Neuronal stem cell (in vitro differentiated cells): Measurements from ENCODE around the gene SDCCAG8.

Source experiments
- DNase-seq: peaks from one replicate; pipeline ENCODE4 v3.0.0-alpha.2; 2013; ENCODE audit warnings: low spot score
- H2AFZ ChIP-seq: one replicate; pipeline ENCODE4 v1.6.1; 2013; ENCODE audit warnings: mild to moderate bottlenecking, low read length, inconsistent platforms
- H2AK5ac ChIP-seq: 2 replicates; pipeline ENCODE4 v1.6.1; 2013; ENCODE audit warnings: low read depth, mild to moderate bottlenecking, inconsistent platforms, low read length, moderate library complexity, mixed read lengths
- H2BK120ac ChIP-seq: 2 replicates; pipeline ENCODE4 v1.6.1; 2013; ENCODE audit warnings: low read depth, mild to moderate bottlenecking, inconsistent platforms, low read length, moderate library complexity, mixed read lengths
- H2BK12ac ChIP-seq: one replicate; pipeline ENCODE4 v1.6.1; 2013; ENCODE audit warnings: low read length, inconsistent platforms
- H2BK15ac ChIP-seq: 2 replicates; pipeline ENCODE4 v1.6.1; 2013; ENCODE audit warnings: mild to moderate bottlenecking, low read length, inconsistent platforms, mixed read lengths
- H2BK5ac ChIP-seq: one replicate; pipeline ENCODE4 v1.6.1; 2013; ENCODE audit warnings: inconsistent platforms, mild to moderate bottlenecking, low read length, moderate library complexity
- H3K14ac ChIP-seq: one replicate; pipeline ENCODE4 v1.6.1; 2013; ENCODE audit warnings: low read length, inconsistent platforms
- H3K18ac ChIP-seq: 2 replicates; pipeline ENCODE4 v1.6.1; 2013; ENCODE audit warnings: low read length, inconsistent platforms
- H3K23ac ChIP-seq: 2 replicates; pipeline ENCODE4 v1.6.1; 2013; ENCODE audit warnings: low read depth, mild to moderate bottlenecking, mixed read lengths, low read length, inconsistent platforms; ENCODE audit not compliant: poor library complexity
- H3K27ac ChIP-seq: replicated peaks from 3 replicates; pipeline ENCODE4 v1.5.1; 2013; ENCODE audit warnings: low read length, inconsistent platforms
- H3K27me3 ChIP-seq, 3 experiments: 2 replicates each; pipeline ENCODE4 v1.6.1; 2013; ENCODE audit warnings: low read length in 3 of 3, mild to moderate bottlenecking in 2 of 3, inconsistent platforms in 1 of 3, low read depth in 1 of 3, mixed read lengths in 1 of 3, moderate library complexity in 1 of 3; ENCODE audit not compliant: control insufficient read depth in 3 of 3, insufficient read depth in 3 of 3
- H3K36me3 ChIP-seq, 2 donors: replicated peaks in 1 of 2; 2 replicates each; pipeline ENCODE4 v1.6.1; 2013; ENCODE audit warnings: low read length in 2 of 2; ENCODE audit not compliant: control insufficient read depth in 2 of 2, insufficient read depth in 2 of 2
- H3K4ac ChIP-seq: 2 replicates; pipeline ENCODE4 v1.6.1; 2013; ENCODE audit warnings: inconsistent platforms, mild to moderate bottlenecking, low read length, moderate library complexity
- H3K4me1 ChIP-seq, 2 donors: 1 replicate in 1 of 2; 2 replicates in 1 of 2; pipeline ENCODE4 v1.6.1; 2013; ENCODE audit warnings: low read length in 2 of 2, low read depth in 1 of 2; ENCODE audit not compliant: control insufficient read depth in 2 of 2, insufficient read depth in 1 of 2
- H3K4me2 ChIP-seq: one replicate; pipeline ENCODE4 v1.6.1; 2013; ENCODE audit warnings: mild to moderate bottlenecking, low read length, inconsistent platforms; ENCODE audit not compliant: insufficient read depth, poor library complexity, severe bottlenecking
- H3K4me3 ChIP-seq, 2 donors: 2 replicates each; pipeline ENCODE4 v1.5.1; 2013; ENCODE audit warnings: low read length in 2 of 2, mild to moderate bottlenecking in 2 of 2, inconsistent platforms in 1 of 2, moderate library complexity in 1 of 2
- H3K79me1 ChIP-seq: one replicate; pipeline ENCODE4 v1.6.1; 2013; ENCODE audit warnings: low read depth, mild to moderate bottlenecking, inconsistent platforms, low read length, moderate library complexity
- H3K9ac ChIP-seq: one replicate; pipeline ENCODE4 v1.6.1; 2013; ENCODE audit warnings: mild to moderate bottlenecking, low read depth, low read length, inconsistent platforms; ENCODE audit not compliant: poor library complexity
- H3K9me3 ChIP-seq, 2 donors: replicated peaks in 1 of 2; 2 replicates each; pipeline versions ENCODE3 to v1.6.1; 2013; ENCODE audit warnings: low read length in 2 of 2, mild to moderate bottlenecking in 2 of 2, inconsistent platforms in 1 of 2, low read depth in 1 of 2, mixed read lengths in 1 of 2, moderate library complexity in 1 of 2; ENCODE audit not compliant: control insufficient read depth in 2 of 2, insufficient read depth in 1 of 2
- H4K8ac ChIP-seq: one replicate; pipeline ENCODE4 v1.6.1; 2013; ENCODE audit warnings: low read depth, mild to moderate bottlenecking, inconsistent platforms, low read length, moderate library complexity
- H4K91ac ChIP-seq: one replicate; pipeline ENCODE4 v1.6.1; 2013; ENCODE audit warnings: low read length, low read depth, mild to moderate bottlenecking, inconsistent platforms; ENCODE audit not compliant: poor library complexity
- WGBS, 2 donors: extraction: QIAGEN DNeasy Blood & Tissue Kit; methylation state at CpG; one replicate each; pipeline ENCODE4 v1.1.7; 2013; ENCODE audit warnings: missing lambda C conversion rate in 2 of 2, mixed read lengths in 1 of 2; ENCODE audit not compliant: insufficient read length in 2 of 2, insufficient replicate concordance in 1 of 2; ENCODE audit errors: extremely low coverage in 2 of 2; 5-methylcytosine and 5-hydroxymethylcytosine counted together

Gene SDCCAG8

DNA sequence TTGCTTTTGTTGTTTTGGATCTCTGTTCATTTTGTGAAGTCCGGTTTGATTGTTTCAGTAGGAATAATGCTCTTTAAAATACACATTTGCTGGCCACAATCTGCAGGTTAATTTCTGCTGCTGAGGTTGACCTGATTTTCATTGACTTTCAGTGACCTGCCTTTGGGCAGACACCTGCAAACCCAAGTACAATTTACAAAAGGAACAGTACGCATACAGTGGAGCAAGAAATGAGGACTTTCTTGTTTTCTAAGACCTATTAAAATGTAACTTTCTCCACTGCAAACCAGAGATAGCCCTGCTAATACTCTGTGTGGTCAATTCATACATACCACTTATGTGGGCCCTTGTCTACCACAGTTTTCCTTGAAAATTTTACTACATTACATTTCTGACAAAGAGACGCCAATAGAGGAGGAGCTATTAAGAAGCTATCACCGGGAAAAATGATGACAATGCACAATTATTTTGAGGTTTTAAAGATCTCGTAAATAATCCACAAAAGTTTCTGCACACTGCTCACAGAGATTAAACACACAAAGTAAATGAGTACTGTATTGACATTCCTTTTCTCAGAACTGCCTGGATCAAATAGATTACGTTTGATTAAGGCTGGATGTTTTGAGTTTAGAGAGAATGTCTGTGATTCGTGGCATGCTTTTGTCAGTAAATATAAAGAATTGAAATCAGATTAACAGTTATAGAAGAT, 141.9 kb downstream of the SDCCAG8 start:
- Histone ChIP-seq H3K27ac (no peak overlapping the region), H4K91ac (no peak overlapping the region), H2AK5ac (no peak overlapping the region), H2BK15ac (no peak overlapping the region), H3K9ac (no peak overlapping the region), H3K4ac (no peak overlapping the region), H3K27me3 (no peaks in the 10 kb centered on the region), H3K9me3 (no peaks in the 10 kb centered on the region), H3K36me3 (no peaks in the 10 kb centered on the region), H3K23ac (no peak overlapping the region), H3K14ac (no peak overlapping the region), H2AFZ (no peak overlapping the region), H2BK5ac (no peak overlapping the region), H3K4me3 (no peak overlapping the region), H3K18ac (no peak overlapping the region), H2BK12ac (no peak overlapping the region), H3K79me1 (no peaks in the 10 kb centered on the region), H3K4me2 (no peak overlapping the region), H4K8ac (no peak overlapping the region), H3K4me1 (peaks cover 0 to 17% of the 10 kb centered on the region in 2 donors), H2BK120ac (no peak overlapping the region)
- WGBS, 2 donors, result no CpG with 5 or more reads among the region's 7 CpGs
- DNase-seq, result no peak

DNA sequence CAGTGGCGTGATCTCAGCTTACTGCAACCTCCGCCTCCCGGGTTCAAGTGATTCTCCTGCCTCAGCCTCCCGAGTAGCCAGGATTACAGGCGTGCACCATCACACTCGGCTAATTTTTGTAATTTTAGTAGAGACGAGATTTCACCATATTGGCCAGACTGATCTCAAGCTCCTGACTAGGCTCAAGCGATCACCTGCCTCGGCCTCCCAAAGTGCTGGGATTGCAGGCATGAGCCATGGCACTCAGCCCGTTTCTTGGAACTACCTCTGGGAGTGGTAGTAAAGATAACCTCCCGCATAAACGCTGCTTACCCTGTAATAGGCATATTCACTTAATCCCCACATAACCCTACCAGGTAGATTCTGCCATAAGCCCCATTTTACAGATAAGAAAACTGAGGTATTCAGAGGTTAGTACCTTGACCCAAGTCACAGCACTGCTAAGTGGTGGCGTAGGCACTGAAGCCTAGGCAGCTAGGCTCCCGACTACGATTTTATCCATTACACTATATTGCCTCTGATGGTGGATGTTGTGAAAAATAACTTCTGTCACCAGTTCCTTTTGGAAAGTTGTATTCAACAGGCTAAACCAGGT, 143.8 kb downstream of the SDCCAG8 start:
- WGBS, 2 donors, result no CpG with 5 or more reads among the region's 15 CpGs
- peaks cover 0 to 13% of the 10 kb centered on the region in 2 donors for H3K4me1 ChIP-seq

GRCh38 chr1:243402868-243403267, 147.0 kb downstream of the SDCCAG8 start:
- no peak overlapping the region for H4K8ac ChIP-seq
- no peak overlapping the region for H2AK5ac ChIP-seq
- H3K27me3 ChIP-seq, result no peaks in the 10 kb centered on the region
- H3K36me3 ChIP-seq, result no peaks in the 10 kb centered on the region
- no peak overlapping the region for H2BK120ac ChIP-seq
- H2BK5ac ChIP-seq, result no peak overlapping the region
- H3K4me2 ChIP-seq, result no peak overlapping the region
- H3K4me1 ChIP-seq, result no peaks in the 10 kb centered on the region
- H3K27ac ChIP-seq, result no peak overlapping the region
- no peaks in the 10 kb centered on the region for H3K9me3 ChIP-seq
- H2AFZ ChIP-seq, result no peak overlapping the region
- WGBS, 2 donors, result no CpG with 5 or more reads among the region's 6 CpGs
- no peak overlapping the region for H2BK15ac ChIP-seq
- no peak overlapping the region for H3K14ac ChIP-seq
- H3K4ac ChIP-seq, result no peak overlapping the region
- H3K18ac ChIP-seq, result no peak overlapping the region
- H3K4me3 ChIP-seq, result no peak overlapping the region
- H2BK12ac ChIP-seq, result no peak overlapping the region
- no peak for DNase-seq
- H3K79me1 ChIP-seq, result no peaks in the 10 kb centered on the region
- H3K23ac ChIP-seq, result no peak overlapping the region
- no peak overlapping the region for H3K9ac ChIP-seq
- H4K91ac ChIP-seq, result no peak overlapping the region

More for the DNA sequence above, 143.8 kb downstream of the SDCCAG8 start:
- Histone ChIP-seq H4K8ac (no peak overlapping the region), H3K18ac (no peak overlapping the region), H4K91ac (no peak overlapping the region), H3K27me3 (no peaks in the 10 kb centered on the region), H3K9ac (no peak overlapping the region), H3K4me2 (no peak overlapping the region), H3K14ac (no peak overlapping the region), H2AFZ (no peak overlapping the region), H3K27ac (no peak overlapping the region), H2BK12ac (no peak overlapping the region), H3K79me1 (no peaks in the 10 kb centered on the region), H3K23ac (no peak overlapping the region), H3K4me3 (no peak overlapping the region), H3K4ac (no peak overlapping the region), H2BK120ac (no peak overlapping the region), H2BK15ac (no peak overlapping the region), H3K36me3 (no peaks in the 10 kb centered on the region), H3K9me3 (no peaks in the 10 kb centered on the region), H2BK5ac (no peak overlapping the region), H2AK5ac (no peak overlapping the region)
- DNase-seq, result no peak

GRCh38 chr1:243406424-243406823, 150.6 kb downstream of the SDCCAG8 start:
- H3K18ac ChIP-seq, result no peak overlapping the region
- no peak overlapping the region for H3K9ac ChIP-seq
- H2BK5ac ChIP-seq, result no peak overlapping the region
- H3K23ac ChIP-seq, result no peak overlapping the region
- H3K4me3 ChIP-seq, result no peak overlapping the region
- DNase-seq, result no peak
- no peak overlapping the region for H3K4me2 ChIP-seq
- H4K8ac ChIP-seq, result no peak overlapping the region
- H4K91ac ChIP-seq, result no peak overlapping the region
- no peaks in the 10 kb centered on the region for H3K36me3 ChIP-seq
- H3K4me1 ChIP-seq, result no peaks in the 10 kb centered on the region
- H2BK12ac ChIP-seq, result no peak overlapping the region
- WGBS, 2 donors, result no CpG with 5 or more reads among the region's 7 CpGs
- no peak overlapping the region for H2AK5ac ChIP-seq
- no peaks in the 10 kb centered on the region for H3K79me1 ChIP-seq
- no peak overlapping the region for H3K14ac ChIP-seq
- no peak overlapping the region for H2BK120ac ChIP-seq
- no peak overlapping the region for H2BK15ac ChIP-seq
- no peaks in the 10 kb centered on the region for H3K27me3 ChIP-seq
- H3K27ac ChIP-seq, result no peak overlapping the region
- no peak overlapping the region for H2AFZ ChIP-seq
- H3K9me3 ChIP-seq, result no peaks in the 10 kb centered on the region
- no peak overlapping the region for H3K4ac ChIP-seq
